Colonic mucosa (tissue), 4 donors: ENCODE data around the gene COX7A2L. TPM values are rescaled to one million over a fixed set of nuclear protein-coding genes. Genes with fewer than 3 reads are reported as not detected.

Experiments
- DNase-seq: peaks from one replicate; pipeline ENCODE4 v3.0.0-alpha.2; 2020
- H3K27ac ChIP-seq: fragments of 200-600 bp; one replicate; pipeline ENCODE4 v1.8.0; 2021
- H3K27me3 ChIP-seq: fragments of 200-600 bp; one replicate; pipeline ENCODE4 v1.8.0; 2021
- H3K36me3 ChIP-seq: fragments of 200-600 bp; one replicate; pipeline ENCODE4 v1.8.0; 2021
- H3K4me1 ChIP-seq: fragments of 200-600 bp; one replicate; pipeline ENCODE4 v1.8.0; 2021; ENCODE audit warnings: mild to moderate bottlenecking
- H3K4me3 ChIP-seq: fragments of 200-600 bp; one replicate; pipeline ENCODE4 v1.8.0; 2021
- H3K9ac ChIP-seq, 2 donors: one replicate each; pipeline ENCODE4 v1.7.0; 2013; ENCODE audit warnings: control low read depth in 2 of 2, low read depth in 2 of 2, low read length in 2 of 2
- H3K9me3 ChIP-seq: fragments of 200-600 bp; one replicate; pipeline ENCODE4 v1.8.0; 2021
- intact Hi-C: fragments of 100-400 bp; cut with DNase I; formaldehyde crosslinking; loops from one replicate; pipeline ENCODE4 v1.14.1; 2022
- total RNA-seq, 2 donors: library from RNA; stranded (reverse); fragmentation: NEBNext Ultra II Directional in 1 of 2; extraction: Animal tissue kit (Norgen Biotek cat#: 25700) in 1 of 2; gene quantifications; one replicate each; pipeline ENCODE4 v1.2.1, GENCODE V29; 2021
- TF ChIP-seq, protein P1 (sequence below): fragments of 200-600 bp; IDR thresholded peaks from one replicate; pipeline ENCODE4 v1.8.0; 2022; ENCODE audit warnings: antibody characterized with exemption, mild to moderate bottlenecking
- donor health status: healthy.
- donor health status: DM: no; HTN: no; CAD: no.
- donor health status: DM: no; HTN: no; CAD: no.

Gene COX7A2L
- total RNA-seq, 2 donors from 2014 or later = 128 to 131 TPM

DNA sequence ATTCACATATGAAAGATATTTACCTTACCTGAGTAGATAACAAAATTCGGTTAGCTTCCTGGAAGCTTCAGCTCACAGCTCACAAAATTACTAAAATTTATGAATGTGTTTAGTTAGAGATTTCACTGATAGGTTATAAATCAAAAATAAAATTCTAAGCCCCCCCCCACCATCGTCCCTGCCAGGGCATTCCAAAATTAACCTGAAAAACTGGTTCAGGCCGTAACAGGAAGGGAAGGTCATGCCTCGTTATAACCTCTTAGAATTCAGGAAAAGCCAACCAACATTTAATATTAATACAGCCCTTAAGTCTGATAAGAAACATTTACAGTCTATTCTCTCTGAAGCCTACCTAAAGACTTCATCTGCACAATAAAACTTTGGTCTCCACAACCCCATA is 48.9 kb downstream of the COX7A2L start:
- Histone ChIP-seq H3K4me3 (no peak overlapping the region), H3K9me3 (no peaks in the 10 kb centered on the region), H3K27me3 (no peaks in the 10 kb centered on the region), H3K36me3 (no peaks in the 10 kb centered on the region), H3K27ac (no peak overlapping the region), H3K4me1 (no peaks in the 10 kb centered on the region), H3K9ac (no peak overlapping the region)
- no peak for DNase-seq
- TF ChIP-seq, protein P1, sequence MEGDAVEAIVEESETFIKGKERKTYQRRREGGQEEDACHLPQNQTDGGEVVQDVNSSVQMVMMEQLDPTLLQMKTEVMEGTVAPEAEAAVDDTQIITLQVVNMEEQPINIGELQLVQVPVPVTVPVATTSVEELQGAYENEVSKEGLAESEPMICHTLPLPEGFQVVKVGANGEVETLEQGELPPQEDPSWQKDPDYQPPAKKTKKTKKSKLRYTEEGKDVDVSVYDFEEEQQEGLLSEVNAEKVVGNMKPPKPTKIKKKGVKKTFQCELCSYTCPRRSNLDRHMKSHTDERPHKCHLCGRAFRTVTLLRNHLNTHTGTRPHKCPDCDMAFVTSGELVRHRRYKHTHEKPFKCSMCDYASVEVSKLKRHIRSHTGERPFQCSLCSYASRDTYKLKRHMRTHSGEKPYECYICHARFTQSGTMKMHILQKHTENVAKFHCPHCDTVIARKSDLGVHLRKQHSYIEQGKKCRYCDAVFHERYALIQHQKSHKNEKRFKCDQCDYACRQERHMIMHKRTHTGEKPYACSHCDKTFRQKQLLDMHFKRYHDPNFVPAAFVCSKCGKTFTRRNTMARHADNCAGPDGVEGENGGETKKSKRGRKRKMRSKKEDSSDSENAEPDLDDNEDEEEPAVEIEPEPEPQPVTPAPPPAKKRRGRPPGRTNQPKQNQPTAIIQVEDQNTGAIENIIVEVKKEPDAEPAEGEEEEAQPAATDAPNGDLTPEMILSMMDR = no peak
- intact Hi-C loops = no loop called here

DNA sequence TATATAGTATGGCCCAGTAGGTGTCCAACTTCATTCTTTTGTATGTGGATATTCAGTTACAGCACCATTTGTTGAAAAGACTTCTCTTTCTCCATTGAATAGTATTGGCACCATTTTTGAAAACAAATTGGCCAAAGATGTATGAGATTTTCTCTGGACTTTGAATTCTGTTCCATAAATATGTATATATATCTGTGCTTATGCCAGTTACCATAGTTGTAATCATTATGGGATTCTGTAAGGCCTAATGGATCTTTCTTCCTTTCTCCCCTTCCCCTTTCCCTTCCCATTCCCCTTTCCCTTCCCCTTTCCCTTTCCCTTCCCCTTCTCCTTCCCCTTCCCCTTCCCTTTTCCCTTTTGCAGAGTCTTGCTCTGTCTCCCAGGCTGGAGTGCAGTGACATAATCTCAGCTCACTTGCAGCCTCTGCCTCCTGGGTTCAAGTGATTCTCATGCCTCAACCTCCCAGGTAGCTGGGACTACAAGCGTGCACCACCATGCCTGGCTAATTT is 51.0 kb downstream of the COX7A2L start:
- Histone ChIP-seq H3K4me1 (no peaks in the 10 kb centered on the region), H3K27me3 (no peaks in the 10 kb centered on the region), H3K9me3 (no peaks in the 10 kb centered on the region), H3K9ac (no peak overlapping the region), H3K36me3 (no peaks in the 10 kb centered on the region), H3K4me3 (no peak overlapping the region), H3K27ac (no peak overlapping the region)
- intact Hi-C loops = no loop called here
- TF ChIP-seq, protein P1 = no peak
- DNase-seq = no peak

DNA sequence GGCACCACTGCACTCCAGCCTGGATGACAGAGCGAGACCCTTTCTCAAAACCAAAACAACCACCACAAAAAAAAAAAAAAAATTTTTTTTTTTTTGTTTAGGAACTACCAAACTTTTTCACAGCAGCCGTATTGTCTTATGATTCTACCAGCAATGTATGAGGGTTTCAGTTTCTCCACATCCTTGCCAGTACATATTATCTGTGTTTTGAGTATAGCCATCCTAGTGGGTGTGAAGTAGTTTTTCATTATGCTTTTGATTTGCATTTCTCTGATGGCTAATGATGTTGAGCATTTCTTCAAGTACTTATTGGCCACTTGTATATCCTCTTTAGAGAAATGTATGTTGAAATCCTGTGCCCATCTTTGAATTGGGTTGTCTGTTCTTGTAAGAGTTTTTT is 51.7 kb downstream of the COX7A2L start:
- Histone ChIP-seq H3K4me1 (no peaks in the 10 kb centered on the region), H3K27me3 (no peaks in the 10 kb centered on the region), H3K9ac (no peak overlapping the region), H3K27ac (no peak overlapping the region), H3K36me3 (no peaks in the 10 kb centered on the region), H3K9me3 (no peaks in the 10 kb centered on the region), H3K4me3 (no peak overlapping the region)
- intact Hi-C loops = no loop called here
- TF ChIP-seq, protein P1 = no peak
- no peak for DNase-seq

DNA sequence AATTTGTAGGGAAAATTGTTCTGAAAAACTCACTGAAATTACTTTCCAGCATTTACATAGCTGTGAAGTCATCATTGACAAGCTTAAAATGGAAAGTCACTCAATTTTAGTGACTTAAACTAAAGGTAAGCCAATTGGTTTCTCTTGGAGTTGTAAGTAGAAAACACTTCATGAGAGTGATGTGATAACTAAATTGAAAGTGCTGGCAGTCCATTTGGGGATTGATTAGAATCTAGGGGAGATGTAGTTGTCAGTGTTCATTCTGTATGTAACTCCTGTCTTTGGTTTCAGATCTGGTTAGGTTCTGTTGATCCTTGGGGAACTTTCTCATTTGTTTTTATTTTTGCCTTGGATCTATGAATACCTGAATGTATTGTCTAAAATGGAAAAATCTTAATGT is 53.8 kb downstream of the COX7A2L start:
- H3K27me3 ChIP-seq = no peaks in the 10 kb centered on the region
- no peaks in the 10 kb centered on the region for H3K9me3 ChIP-seq
- no peak for DNase-seq
- H3K4me3 ChIP-seq = no peak overlapping the region
- H3K9ac ChIP-seq = no peak overlapping the region
- no peak overlapping the region for H3K27ac ChIP-seq
- H3K4me1 ChIP-seq = no peaks in the 10 kb centered on the region
- intact Hi-C loops = no loop called here
- TF ChIP-seq, protein P1 = no peak
- H3K36me3 ChIP-seq = peaks cover 3% of the 10 kb centered on the region

DNA sequence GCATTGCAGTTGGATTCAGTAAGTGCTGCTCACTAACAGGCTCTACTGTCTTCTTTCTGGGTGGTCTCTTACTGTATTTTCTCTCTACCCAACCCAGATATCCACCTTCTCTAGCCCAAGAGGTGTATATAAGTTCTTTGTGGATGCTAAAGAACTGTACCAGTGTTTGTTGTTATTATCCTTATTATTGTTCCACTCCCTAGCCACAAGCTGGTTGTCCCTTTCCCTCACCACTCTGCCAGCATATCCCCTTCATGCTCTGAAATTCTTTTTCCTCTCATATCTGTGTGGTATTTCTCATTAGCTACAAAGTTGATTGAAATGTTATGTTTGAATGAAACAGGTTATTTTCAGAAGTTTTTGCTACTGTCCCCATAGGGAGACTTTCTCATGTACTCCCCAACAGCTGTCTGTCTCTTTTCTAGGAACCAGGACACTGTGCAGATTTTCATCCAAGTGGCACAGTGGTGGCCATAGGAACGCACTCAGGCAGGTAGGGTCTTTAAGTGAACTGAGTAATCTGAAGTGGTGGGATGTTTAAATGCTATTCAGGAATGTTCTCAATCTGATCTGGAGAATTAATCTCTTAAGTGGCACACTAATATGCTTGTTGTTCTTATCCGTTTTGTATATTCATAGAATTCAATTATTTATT is 56.8 kb downstream of the COX7A2L start:
- H3K4me1 ChIP-seq = no peaks in the 10 kb centered on the region
- H3K36me3 ChIP-seq = peaks cover 3% of the 10 kb centered on the region
- TF ChIP-seq, protein P1 = no peak
- no peak overlapping the region for H3K27ac ChIP-seq
- no peaks in the 10 kb centered on the region for H3K27me3 ChIP-seq
- no peak overlapping the region for H3K4me3 ChIP-seq
- no peak for DNase-seq
- no peak overlapping the region for H3K9ac ChIP-seq
- no peaks in the 10 kb centered on the region for H3K9me3 ChIP-seq
- intact Hi-C loops = no loop called here
